HEK293 (cell line): ENCODE data around the gene NECTIN1.

ENCODE experiments used
- BCL11B ChIP-seq: fragments of 450-650 bp; formaldehyde crosslinking; IDR thresholded peaks from 2 replicates; pipeline ENCODE4 v1.5.1; 2016; ENCODE audit warnings: low read depth, missing biosample characterization, missing genetic modification characterization
- ELK4 ChIP-seq: IDR thresholded peaks from 2 replicates; pipeline ENCODE4 v1.6.1; 2011; ENCODE audit warnings: mild to moderate bottlenecking, low read depth, low read length, borderline replicate concordance
- HIC1 ChIP-seq: fragments of 450-650 bp; formaldehyde crosslinking; IDR thresholded peaks from 2 replicates; pipeline ENCODE4 v1.5.1; 2016; ENCODE audit warnings: missing biosample characterization, missing genetic modification characterization
- KLF1 ChIP-seq: fragments of 450-650 bp; formaldehyde crosslinking; IDR thresholded peaks from 2 replicates; pipeline ENCODE4 v1.5.1; 2016; ENCODE audit warnings: missing biosample characterization, missing genetic modification characterization
- KLF8 ChIP-seq: fragments of 450-650 bp; formaldehyde crosslinking; IDR thresholded peaks from 2 replicates; pipeline ENCODE4 v1.5.1; 2016; ENCODE audit warnings: missing biosample characterization, missing genetic modification characterization
- PBX3 ChIP-seq: sonication (generic); formaldehyde crosslinking; IDR thresholded peaks from 2 replicates; pipeline ENCODE4 v1.8.1; 2022; ENCODE audit warnings: mild to moderate bottlenecking, moderate library complexity, missing genetic modification reagents
- PRDM10 ChIP-seq: fragments of 450-650 bp; formaldehyde crosslinking; IDR thresholded peaks from 2 replicates; pipeline ENCODE4 v1.5.1; 2016; ENCODE audit warnings: missing biosample characterization, missing genetic modification characterization
- TRIM28 ChIP-seq: IDR thresholded peaks from 2 replicates; pipeline ENCODE4 v1.6.1; 2011; ENCODE audit warnings: low read length, control low read depth, borderline replicate concordance
- YY2 ChIP-seq: fragments of 450-650 bp; formaldehyde crosslinking; IDR thresholded peaks from 2 replicates; pipeline ENCODE4 v1.5.1; 2016; ENCODE audit warnings: missing biosample characterization, missing genetic modification characterization
- ZEB2 ChIP-seq: fragments of 450-650 bp; formaldehyde crosslinking; IDR thresholded peaks from 2 replicates; pipeline ENCODE4 v1.5.1; 2016; ENCODE audit warnings: missing biosample characterization, missing genetic modification characterization
- ZFP3 ChIP-seq: fragments of 450-650 bp; formaldehyde crosslinking; IDR thresholded peaks from 2 replicates; pipeline ENCODE4 v1.5.1; 2016; ENCODE audit warnings: low read depth, missing biosample characterization, missing genetic modification characterization
- ZNF138 ChIP-seq: fragments of 450-650 bp; formaldehyde crosslinking; IDR thresholded peaks from 2 replicates; pipeline ENCODE4 v1.5.1; 2016; ENCODE audit warnings: missing biosample characterization, missing genetic modification characterization, borderline replicate concordance
- ZNF202 ChIP-seq: fragments of 450-650 bp; formaldehyde crosslinking; IDR thresholded peaks from 2 replicates; pipeline ENCODE4 v1.5.1; 2016; ENCODE audit warnings: missing biosample characterization, missing genetic modification characterization, borderline replicate concordance
- ZNF223 ChIP-seq: fragments of 450-650 bp; formaldehyde crosslinking; IDR thresholded peaks from 2 replicates; pipeline ENCODE4 v1.5.1; 2016; ENCODE audit warnings: missing biosample characterization, missing genetic modification characterization
- ZNF248 ChIP-seq: fragments of 450-650 bp; formaldehyde crosslinking; IDR thresholded peaks from 2 replicates; pipeline ENCODE4 v1.5.1; 2017; ENCODE audit warnings: missing biosample characterization, missing genetic modification characterization
- ZNF398 ChIP-seq: fragments of 450-650 bp; formaldehyde crosslinking; IDR thresholded peaks from 2 replicates; pipeline ENCODE4 v1.5.1; 2017; ENCODE audit warnings: missing biosample characterization, missing genetic modification characterization
- ZNF426 ChIP-seq: fragments of 450-650 bp; formaldehyde crosslinking; IDR thresholded peaks from 2 replicates; pipeline ENCODE4 v1.5.1; 2017; ENCODE audit warnings: missing biosample characterization, missing genetic modification characterization, mild to moderate bottlenecking, inconsistent platforms, moderate library complexity
- ZNF501 ChIP-seq: fragments of 450-650 bp; formaldehyde crosslinking; IDR thresholded peaks from 2 replicates; pipeline ENCODE4 v1.5.1; 2016; ENCODE audit warnings: missing biosample characterization, missing genetic modification characterization
- ZNF658 ChIP-seq: fragments of 450-650 bp; formaldehyde crosslinking; IDR thresholded peaks from 2 replicates; pipeline ENCODE4; 2016; ENCODE audit warnings: missing biosample characterization, missing genetic modification characterization
- ZNF707 ChIP-seq: fragments of 450-650 bp; formaldehyde crosslinking; IDR thresholded peaks from 2 replicates; pipeline ENCODE4 v1.5.1; 2016; ENCODE audit warnings: missing biosample characterization, missing genetic modification characterization
- ZNF777 ChIP-seq: fragments of 450-650 bp; formaldehyde crosslinking; IDR thresholded peaks from 2 replicates; pipeline ENCODE4 v1.5.1; 2017; ENCODE audit warnings: missing biosample characterization, missing genetic modification characterization, borderline replicate concordance
- ZNF791 ChIP-seq: fragments of 450-650 bp; formaldehyde crosslinking; IDR thresholded peaks from 2 replicates; pipeline ENCODE4 v1.5.1; 2016; ENCODE audit warnings: missing biosample characterization, missing genetic modification characterization
- TF ChIP-seq, protein P1 (sequence below): fragments of 450-650 bp; formaldehyde crosslinking; IDR thresholded peaks from 2 replicates; pipeline ENCODE4 v1.5.1; 2016; ENCODE audit warnings: missing biosample characterization, missing genetic modification characterization
- TF ChIP-seq, protein P2 (sequence below): fragments of 450-650 bp; formaldehyde crosslinking; IDR thresholded peaks from 2 replicates; pipeline ENCODE4 v1.5.1; 2016; ENCODE audit warnings: missing biosample characterization, missing genetic modification characterization, low read depth

Gene NECTIN1

DNA sequence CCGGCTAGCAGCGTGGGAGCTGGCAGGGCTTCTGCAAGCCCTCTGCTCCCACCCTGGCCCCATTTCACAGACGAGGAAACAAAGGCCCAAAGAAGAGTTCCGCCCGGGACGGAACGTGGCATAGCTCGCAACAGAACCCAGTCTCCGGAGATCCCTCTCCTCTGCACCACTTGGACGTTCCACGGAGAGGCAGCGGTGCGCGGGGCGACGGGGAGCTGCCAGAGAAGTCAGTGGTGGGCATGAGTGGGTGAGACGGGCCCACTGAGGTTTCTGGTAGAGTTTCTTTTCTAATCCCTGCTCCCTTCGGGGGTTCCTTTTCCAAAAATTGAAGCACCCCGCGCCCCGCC, 554 bp upstream of the NECTIN1 start (continued):
- TF ChIP-seq BCL11B (tag by site-specific recombination) (no peak), PBX3 (CRISPR knock-in tag) (no peak), ZEB2 (tag by site-specific recombination) (0 out of 2 replicates have a peak, but pooled peaks have one; percentile 4), ZNF791 (tag by site-specific recombination) (no peak), ZNF138 (tag by site-specific recombination) (no peak), ZNF223 (tag by site-specific recombination) (no peak), KLF1 (tag by site-specific recombination) (no peak), ZNF777 (tag by site-specific recombination) (no peak), ZNF707 (no peak), ZFP3 (tag by site-specific recombination) (no peak), HIC1 (tag by site-specific recombination) (no peak), ZNF248 (tag by site-specific recombination) (no peak), YY2 (no peak), ZNF658 (no peak), ELK4 (no peak), PRDM10 (tag by site-specific recombination) (peak; percentile 87), ZNF398 (tag by site-specific recombination) (no peak), KLF8 (0 out of 2 replicates have a peak, but pooled peaks have one; percentile 12), TRIM28 (no peak), ZNF426 (no peak), ZNF202 (tag by site-specific recombination) (no peak), ZNF501 (no peak)
- TF ChIP-seq, protein P1, sequence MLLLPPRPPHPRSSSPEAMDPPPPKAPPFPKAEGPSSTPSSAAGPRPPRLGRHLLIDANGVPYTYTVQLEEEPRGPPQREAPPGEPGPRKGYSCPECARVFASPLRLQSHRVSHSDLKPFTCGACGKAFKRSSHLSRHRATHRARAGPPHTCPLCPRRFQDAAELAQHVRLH: no peak
- TF ChIP-seq, protein P2, sequence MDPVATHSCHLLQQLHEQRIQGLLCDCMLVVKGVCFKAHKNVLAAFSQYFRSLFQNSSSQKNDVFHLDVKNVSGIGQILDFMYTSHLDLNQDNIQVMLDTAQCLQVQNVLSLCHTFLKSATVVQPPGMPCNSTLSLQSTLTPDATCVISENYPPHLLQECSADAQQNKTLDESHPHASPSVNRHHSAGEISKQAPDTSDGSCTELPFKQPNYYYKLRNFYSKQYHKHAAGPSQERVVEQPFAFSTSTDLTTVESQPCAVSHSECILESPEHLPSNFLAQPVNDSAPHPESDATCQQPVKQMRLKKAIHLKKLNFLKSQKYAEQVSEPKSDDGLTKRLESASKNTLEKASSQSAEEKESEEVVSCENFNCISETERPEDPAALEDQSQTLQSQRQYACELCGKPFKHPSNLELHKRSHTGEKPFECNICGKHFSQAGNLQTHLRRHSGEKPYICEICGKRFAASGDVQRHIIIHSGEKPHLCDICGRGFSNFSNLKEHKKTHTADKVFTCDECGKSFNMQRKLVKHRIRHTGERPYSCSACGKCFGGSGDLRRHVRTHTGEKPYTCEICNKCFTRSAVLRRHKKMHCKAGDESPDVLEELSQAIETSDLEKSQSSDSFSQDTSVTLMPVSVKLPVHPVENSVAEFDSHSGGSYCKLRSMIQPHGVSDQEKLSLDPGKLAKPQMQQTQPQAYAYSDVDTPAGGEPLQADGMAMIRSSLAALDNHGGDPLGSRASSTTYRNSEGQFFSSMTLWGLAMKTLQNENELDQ (tag by site-specific recombination): no peak
